Limb (tissue), 2 donors: ENCODE measurements around the gene ECM1.

Source experiments
- DNase-seq, 2 donors: peaks; one replicate each; pipeline ENCODE4 v3.0.0-alpha.2; 2016; ENCODE audit errors: extremely low spot score in 2 of 2

The ECM1 gene

DNA sequence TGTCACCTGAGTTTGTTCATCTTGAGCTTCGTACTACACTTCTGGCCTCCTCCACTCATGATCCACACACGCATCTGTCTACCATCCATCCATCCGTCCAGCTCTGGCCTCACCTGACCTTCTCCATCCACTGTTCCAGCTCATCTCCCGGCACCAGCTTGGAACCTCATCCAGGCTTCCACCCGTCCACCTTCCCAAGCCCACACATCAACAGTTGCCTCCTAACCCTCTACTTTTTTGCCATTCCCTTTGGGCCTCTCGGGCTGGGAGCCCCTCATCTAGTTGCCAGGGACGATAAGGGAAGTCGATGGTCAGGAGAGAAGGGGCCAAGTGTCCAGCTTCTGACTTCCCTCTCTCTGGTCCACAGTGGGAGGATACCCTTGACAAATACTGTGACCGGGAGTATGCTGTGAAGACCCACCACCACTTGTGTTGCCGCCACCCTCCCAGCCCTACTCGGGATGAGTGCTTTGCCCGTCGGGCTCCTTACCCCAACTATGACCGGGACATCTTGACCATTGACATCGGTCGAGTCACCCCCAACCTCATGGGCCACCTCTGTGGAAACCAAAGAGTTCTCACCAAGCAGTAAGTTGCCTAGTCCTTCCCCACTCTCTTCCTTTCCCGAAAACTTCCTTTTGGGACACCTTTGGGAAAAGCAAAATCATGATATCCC is 4.2 kb downstream of the ECM1 start:
- no peak for DNase-seq

DNA sequence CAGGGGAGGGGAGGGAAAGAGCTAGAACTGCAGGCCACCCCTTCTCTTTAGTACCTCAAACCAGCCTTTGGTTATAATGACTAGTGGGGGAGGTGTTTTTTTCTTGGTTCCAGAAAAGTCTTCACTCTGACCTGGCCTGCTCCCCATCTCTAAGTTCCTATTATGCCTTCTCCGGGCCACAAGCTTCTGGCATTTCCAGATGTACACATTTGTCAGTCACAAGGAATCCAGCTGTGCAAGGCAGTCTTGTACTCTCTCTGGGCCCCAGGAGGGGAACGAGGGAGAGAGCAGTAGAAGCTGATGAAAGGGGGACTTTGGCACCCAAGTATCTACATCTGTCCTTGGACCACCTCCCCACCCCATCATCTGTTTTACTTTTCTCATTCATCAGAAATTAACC is 4.9 kb downstream of the ECM1 start:
- no peak for DNase-seq

DNA sequence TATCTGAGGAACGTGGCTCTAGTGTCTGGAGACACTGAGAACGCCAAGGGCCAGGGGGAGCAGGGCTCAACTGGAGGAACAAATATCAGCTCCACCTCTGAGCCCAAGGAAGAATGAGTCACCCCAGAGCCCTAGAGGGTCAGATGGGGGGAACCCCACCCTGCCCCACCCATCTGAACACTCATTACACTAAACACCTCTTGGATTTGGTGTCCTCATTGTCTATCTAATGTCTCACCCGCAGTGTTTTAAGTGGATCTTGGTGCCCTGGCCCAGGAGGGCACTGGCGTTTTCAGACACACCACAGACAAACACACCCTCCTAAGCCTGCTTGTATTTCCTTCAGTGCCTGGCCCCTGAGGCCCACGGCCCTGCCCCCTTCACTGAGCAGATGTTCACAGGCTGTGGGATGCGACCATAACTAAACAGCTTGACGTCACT is 5.5 kb downstream of the ECM1 start:
- peak in 1 of 2 donors; percentile 25 for DNase-seq

DNA sequence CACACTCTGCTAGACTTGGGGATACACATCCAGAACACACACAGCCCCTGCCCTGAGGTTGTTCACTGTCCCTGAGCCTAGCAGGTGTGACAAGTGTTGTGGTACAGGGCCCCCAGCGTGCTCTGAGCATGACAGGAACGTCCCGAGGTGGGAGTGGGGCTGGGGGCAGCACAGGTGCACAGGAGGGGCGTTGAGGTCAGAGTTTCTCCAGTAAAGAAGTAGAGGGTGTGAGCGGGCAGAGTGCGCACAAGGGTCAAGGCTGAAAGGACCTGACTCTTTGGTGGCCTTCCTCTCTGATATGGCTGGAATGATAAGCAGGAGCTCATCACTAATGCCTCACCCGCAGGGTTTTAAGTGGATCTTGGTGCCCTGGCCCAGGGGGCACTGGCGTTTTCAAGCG is 6.4 kb downstream of the ECM1 start:
- no peak for DNase-seq

DNA sequence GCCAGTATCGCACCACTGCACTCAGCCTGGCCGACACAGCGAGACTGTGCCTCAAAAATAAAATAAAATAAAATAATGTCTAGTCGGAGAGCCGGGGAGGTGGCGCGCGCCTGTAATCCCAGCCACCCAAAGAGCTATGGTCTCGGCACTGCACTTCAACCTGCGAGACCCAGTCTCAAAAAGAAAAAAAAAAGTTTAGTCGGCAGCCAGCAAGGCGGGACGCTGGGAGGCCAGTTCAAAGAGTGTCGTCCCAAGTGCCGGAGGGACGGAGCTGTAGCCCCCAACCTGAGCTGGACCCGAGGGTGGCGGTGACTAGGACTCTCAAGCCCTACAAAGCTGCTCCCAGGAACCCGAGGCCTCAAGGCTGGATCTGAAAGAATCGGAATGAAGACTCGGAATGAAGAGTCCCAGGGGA is 7.0 kb downstream of the ECM1 start:
- DNase-seq: no peak

DNA sequence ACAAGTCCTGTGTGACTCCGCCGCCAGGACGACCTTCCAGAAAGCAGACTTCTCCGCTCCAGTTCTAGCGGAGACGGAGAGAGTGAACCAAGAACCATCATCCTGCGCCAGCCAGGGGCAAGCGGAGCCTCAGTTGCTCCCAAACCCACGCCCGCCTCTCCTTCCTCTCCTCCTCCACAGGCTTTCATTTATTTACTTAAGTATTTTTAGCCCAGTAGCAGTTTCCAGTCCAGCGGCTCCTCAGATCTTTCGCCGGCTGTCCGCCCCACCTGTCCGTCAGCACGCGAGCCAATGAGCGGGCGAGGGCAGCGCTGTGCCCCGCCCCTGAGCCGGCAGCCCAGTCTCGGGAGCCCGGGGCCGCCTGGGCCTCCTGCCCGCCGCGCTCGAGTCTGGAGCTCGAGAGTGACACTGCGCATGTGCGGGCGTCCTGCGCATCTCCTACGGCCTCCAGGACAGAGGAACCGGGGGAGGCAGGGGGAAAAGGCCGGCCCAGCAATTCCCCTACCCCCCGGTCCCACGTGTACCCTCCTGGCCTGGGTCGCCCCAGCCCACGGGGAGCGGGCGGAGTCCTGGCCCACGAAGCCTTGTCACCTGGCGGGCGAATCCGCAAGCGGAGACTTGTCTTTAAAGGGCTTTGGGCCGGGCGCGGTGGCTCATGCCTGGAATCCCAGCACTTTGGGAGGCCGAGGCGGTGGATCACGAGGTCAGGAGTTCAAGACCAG is 7.6 kb downstream of the ECM1 start, which contains the start of gene FALEC:
FALEC (plus strand) TSS at position 425 of the 722 bp plus-strand sequence.
- DNase-seq: peak; percentile 96 to 97

DNA sequence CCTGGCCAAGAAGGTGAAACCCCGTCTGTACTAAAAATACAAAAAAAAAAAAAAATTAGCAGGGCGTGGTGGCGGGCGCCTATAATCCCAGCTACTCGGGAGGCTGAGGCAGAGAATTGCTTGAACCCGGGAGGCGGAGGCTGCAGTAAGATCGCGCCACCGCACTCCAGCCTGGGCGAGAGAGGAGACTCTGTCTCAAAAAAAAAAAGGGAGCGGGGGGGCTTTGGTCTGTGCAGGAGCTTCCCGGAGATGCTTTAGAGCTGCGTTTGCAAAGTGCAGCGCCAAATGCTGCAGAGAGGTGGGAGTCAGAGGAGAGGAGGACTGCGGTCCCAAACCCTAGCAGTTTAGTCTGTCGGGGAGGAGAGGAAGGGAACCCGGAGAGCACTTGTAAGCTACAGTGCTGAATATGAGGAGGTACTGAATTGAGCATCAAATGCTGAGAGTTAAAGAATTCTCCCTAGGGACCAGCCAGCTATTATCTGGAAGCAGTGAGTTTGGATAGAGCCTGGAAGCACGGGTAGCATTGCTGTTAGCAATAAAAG is 8.2 kb downstream of the ECM1 start:
- DNase-seq: peak in 1 of 2 donors; percentile 50

DNA sequence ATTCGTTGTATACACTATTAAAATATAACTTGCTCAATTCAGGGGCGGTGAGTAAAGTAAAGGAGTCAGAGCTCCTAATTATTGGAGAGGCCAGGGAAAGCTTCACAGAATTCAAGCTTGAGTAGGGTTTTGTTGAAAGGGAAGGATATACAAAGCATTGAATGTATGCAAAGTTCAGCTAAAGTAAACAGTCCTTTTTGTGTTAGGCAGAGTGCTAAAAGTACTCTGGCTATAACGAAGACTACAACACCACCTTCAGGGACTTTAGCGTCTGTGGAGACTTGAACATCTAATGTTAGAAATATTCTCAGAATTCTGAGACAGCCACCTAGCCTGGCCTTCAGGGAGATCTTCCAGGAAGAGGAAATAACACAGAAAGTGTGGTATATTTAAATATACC is 8.7 kb downstream of the ECM1 start:
- DNase-seq: no peak

DNA sequence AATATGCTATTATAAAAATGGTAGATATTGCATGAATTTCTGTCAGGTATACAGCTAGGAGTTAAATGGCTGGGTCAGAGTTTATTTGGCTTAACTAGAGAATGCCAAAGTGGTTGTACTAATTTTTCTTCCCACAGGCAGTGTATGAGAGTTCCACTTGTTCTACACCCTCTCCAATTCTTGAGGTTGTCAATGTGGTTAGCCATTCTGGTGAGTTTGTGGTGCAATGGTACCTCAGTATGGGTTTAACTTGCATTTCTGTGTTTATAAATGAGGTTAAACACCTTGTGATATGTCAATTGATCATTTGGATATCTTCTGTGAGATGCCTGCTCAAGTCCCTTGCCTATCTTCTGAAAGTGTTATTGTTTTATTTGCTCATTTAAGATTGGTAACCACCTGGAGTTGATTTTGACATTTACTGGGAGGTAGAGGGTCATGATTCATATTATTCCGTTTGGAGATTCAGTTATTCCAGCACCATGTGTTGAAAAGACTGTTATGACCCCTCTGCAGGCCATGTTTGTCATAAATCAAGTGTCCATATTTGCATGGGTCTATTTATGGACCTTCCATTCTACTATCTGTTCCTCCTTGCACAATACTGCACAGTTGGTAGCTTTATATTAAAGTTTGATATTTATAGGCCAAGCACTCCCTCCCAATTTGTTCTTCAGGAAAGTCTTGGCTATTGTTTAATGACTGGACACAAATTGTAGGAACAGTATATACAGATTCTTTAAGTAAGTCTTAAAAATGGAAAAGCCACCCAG is 13.5 kb downstream of the ECM1 start:
- no peak for DNase-seq

DNA sequence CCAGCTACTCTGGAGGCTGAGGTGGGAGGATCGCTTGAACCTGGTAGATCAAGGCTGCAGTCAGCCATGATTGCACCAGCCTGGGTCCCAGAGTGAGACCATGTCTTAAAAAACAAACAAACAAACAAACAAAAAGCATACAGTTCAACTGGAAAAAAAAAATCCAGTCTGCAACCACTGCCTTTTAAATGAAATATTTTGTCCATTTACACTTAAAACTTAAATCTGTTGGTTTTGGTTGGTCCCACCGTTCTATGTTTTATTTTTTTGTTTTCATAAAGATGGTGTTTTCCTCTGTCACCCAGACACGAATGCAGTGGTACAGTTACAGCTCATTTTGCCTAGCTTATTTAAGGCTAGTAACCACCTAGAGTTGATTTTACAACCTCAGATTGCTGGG is 17.4 kb downstream of the ECM1 start:
- no peak for DNase-seq

DNA sequence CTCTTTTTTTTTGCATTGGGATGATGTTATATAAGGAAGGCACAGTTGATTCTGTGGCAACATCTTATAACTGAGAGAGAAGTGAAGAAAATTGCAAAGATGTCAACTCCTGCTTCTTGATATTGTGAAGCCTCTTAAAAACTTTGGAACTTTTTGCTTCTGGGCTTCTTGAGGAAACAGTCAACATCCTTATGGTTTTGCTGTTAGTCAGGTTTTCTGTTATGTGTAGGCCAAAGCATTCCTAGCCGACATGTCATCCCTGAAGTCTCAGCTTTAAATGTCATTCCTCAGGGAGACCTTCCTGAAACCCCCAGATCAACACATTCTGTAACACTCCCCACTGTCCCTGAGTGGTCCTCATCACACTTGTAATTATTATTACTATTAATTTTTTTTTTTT is 20.3 kb downstream of the ECM1 start:
- no peak for DNase-seq

DNA sequence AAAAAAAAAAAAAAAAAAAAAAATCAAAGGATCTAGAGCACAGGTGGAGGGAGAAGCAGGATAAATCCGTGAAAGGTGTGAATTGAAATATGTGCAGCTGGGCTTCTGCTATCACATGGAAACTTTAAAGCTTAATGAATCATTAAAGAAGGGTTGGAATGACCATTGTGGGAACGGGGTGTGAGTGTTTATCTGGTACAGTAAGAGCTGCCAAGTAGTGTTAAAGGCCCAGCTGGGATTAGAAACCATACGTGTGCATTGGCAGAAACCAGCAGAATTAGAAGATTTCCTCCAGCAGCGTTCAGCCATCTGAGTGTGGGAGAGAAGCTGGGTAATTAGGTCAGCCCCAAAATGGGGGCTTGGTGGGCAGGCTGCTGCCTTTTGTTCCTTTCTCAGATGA is 21.1 kb downstream of the ECM1 start:
- no peak for DNase-seq

DNA sequence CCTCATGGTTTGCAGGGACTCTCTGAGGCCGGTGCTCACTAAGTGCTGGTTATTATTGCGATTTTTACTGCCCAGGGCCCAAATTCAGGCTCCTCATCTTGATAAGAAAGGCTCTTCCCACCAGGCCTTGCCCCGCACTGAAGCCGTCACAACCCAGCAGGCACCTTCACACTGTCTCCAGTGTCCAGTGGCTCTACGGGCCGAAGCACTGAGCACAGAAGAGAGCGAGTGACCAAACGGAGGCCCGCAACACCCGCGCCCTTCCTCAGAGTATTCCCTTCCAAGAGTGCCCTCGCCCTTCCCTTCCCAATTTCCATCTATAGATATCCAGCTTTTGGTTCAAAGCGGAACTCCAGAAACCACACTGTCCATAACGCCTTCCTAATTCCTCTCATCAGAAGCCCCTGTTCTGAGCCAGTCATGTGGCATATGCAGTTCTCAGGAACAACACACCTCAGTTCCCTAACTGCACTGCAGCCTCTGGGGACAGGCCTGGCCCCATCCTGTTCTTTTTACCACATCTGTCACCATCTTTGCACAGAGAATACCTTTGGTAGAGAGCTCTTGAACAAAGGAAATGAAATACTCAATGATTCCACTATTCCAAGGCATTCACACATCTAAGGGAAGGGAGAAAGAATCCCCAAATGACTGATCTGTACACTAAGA is 22.7 kb downstream of the ECM1 start:
- no peak for DNase-seq

DNA sequence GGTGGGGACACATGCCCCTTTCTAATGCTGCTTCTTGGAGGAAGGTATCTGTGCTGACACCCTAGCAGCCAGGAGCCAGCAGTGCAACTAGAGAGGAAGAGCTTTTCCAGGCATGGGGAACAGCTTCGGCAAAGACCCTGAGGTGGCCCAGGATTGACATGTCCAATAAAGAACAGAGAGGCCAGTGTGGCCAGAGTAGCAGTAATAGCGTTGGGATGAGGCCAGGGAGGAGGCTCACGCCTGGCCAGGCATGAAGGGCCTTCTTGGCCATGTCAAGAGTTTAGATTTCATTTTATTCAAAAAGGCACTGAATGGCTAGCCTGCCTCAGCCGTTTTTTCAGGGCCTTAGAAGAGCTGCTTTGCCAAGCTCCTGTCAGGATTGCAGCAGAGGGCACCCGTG is 25.0 kb downstream of the ECM1 start:
- DNase-seq: no peak

DNA sequence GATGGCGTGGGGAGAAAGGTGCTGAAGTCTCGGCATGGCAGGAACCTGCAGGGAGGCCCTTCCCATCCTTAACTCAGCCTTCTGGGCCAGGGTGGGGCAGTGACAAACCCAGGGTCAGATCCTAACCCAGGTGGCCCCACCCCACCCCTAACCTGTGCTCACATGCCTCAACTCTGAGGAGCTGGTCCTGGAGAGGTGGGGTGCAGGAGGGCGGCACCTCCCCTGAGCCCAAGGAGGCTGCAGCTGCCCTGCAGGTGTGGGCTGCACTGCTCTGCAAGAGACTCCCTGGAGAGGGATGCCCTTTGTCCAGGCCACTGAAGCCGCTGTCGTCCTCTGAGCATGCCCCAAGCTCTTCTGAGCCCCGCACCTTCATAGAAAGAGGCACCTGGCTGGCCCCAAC is 26.1 kb downstream of the ECM1 start:
- no peak for DNase-seq

DNA sequence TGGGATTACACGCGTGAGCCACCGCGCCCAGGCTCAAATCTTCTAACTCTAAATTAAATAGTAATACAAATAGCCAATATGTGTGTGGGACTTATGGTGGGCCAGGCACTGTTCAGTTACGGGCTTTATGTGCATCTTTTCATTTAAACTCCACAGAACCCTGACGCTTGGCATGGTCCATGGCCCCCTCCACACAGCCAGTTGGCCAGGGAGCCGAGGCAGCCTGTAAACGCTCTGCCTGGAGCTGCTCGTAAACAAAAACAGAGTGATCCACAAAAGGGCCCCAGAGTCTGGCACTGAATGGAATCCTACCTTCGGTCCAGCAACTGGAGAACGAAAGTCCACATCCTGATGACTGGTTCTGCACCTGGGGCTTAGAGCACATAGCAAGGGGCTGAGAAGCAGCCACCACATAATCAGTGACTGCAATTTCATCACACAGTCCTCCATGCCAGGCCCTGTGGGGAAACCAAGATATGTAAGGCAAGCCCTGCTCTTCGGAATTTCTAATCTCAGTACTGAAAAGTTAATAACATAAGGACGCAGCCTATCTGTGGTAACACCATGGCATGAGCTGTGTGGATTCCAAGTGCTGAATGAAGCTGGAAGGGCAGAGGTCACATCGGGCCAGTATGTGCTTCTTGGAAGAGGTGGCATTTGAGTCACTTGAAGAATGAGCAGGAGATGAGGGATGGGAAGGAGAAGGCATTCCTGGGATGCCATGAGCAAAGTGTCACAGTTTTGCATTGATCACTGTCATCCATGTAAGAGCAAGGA is 27.8 kb downstream of the ECM1 start:
- DNase-seq: no peak

DNA sequence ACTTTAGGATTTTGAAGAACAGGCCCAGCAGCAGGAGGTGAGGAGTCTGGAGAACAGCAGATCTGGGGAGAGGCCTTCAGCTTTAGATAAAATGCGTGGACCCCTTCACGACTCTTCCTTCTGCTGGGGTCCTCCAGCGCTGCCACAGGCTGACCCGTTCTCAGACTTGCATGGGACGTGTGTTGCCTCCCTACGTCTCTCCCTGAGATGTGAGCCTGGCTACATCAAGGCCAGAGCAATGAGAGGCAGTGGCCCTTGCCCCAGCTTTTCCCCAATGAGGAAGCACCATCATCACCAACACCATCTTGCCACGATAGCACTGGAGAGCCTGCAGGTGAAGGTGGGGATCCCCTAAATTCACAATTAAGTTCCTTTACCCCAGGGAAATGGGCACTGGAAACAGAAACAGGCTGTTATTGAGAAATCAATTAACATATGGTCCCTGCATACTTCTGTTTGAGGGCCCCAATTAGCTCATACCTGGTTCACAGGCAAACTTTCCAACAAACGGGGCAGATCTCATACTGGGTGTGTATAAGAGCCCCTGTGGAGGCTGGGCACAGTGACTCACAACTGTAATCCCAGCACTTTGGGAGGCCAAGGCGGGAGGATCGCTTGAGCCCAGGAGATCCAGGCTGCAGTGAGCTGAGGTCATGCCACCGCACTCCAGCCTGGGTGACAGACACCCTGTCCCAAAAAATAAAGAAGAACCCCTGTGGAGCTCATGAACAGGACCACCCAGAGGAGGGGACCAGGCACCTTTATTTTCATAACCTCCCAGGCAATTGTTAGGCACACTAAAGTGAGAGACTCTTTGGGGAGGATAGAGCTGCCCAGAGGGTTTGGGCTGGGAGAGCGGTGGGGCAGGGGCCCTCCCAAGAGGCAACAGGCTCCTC is 29.2 kb downstream of the ECM1 start:
- DNase-seq: no peak

DNA sequence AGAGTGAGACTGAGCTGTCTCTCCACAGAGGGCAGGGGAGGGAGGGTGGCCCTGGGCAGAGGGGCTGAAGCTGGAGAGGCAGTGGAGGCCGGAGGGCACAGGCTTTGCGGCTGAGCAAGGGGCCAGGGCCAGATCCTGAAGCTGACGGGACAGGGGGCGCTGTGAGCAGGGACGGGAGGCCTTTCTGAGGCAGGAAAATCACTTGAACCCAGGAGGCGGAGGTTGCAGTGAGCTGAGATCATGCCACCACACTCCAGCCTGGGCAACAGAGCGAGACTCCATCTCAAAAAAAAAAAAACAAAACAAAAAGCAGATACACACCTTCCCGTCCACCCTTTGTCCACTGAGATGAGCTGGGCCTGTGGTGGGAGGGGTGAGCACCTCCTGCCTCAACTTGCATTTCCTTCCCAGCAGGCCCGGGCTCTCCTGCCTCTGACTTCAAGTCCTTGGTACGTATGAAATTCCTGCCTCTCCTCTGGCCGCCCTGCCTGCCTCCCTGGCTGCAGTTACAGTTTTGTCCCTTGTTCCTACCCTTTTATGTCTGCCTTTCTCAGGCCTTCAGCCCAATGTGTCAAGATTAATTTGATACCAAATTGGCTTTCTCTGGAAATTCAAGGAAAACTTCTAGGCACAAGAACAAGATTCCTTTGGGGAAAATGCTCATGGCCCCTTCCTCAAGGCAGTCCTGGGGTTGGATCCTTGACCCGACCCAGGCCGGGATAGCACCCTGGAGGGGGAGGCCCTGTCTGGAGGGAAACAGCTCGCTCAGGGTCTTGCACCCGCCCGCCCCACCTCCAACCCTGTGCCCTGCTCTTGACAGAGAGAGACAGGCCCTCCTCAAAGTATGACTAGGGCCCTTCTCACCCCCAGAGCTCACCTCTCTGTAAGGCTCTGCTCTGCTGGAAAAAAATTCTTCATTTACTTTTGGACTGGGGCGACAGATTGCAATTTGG is 30.1 kb downstream of the ECM1 start:
- peak; percentile 30 to 36 for DNase-seq
